GM12878 (cell line): ENCODE measurements around the gene TTLL10.

Source experiments
- EZH2 ChIP-seq: IDR thresholded peaks from 2 replicates; pipeline ENCODE4 v1.6.1; 2012; ENCODE audit warnings: low read depth, mild to moderate bottlenecking, control low read depth, inconsistent platforms, low read length, borderline replicate concordance; ENCODE audit not compliant: control insufficient read depth
- FOXK2 ChIP-seq: fragments of 450-650 bp; IDR thresholded peaks from 2 replicates; pipeline ENCODE4 v1.6.1; 2017; ENCODE audit warnings: mild to moderate bottlenecking, moderate library complexity
- RB1 ChIP-seq: fragments of 450-650 bp; formaldehyde crosslinking; IDR thresholded peaks from 2 replicates; pipeline ENCODE4 v1.6.1; 2017; ENCODE audit warnings: mild to moderate bottlenecking, borderline replicate concordance
- SIN3A ChIP-seq: IDR thresholded peaks from 2 replicates; pipeline ENCODE4 v1.6.1; 2012; ENCODE audit warnings: low read depth, low read length, improper control_type of control experiment
- TF ChIP-seq, protein P1 (sequence below), 3 experiments: IDR thresholded peaks in 2 of 3; conservative IDR thresholded peaks in 1 of 3; 2 replicates each; pipeline ENCODE4 v1.5.1; 2011; ENCODE audit warnings: low read depth in 3 of 3, low read length in 3 of 3, mild to moderate bottlenecking in 3 of 3, control low read depth in 2 of 3, moderate library complexity in 2 of 3, inconsistent platforms in 1 of 3, mixed read lengths in 1 of 3; ENCODE audit not compliant: control insufficient read depth in 2 of 3, insufficient read depth in 1 of 3; ENCODE audit errors: extremely low read depth in 1 of 3
- TF ChIP-seq, protein P2 (sequence below): fragments of 450-650 bp; IDR thresholded peaks from 2 replicates; pipeline ENCODE4 v1.6.1; 2014; ENCODE audit warnings: mild to moderate bottlenecking
- TF ChIP-seq, protein P3 (sequence below): IDR thresholded peaks from 2 replicates; pipeline ENCODE4 v1.6.1; 2012; ENCODE audit warnings: low read length, inconsistent platforms
- TF ChIP-seq, protein P4 (sequence below): IDR thresholded peaks from 2 replicates; pipeline ENCODE4 v1.6.1; 2012; ENCODE audit warnings: low read depth, low read length, improper control_type of control experiment
- TF ChIP-seq, protein P5 (sequence below): IDR thresholded peaks from 2 replicates; pipeline ENCODE4 v1.6.1; 2012; ENCODE audit warnings: mild to moderate bottlenecking, low read depth, low read length

DNA sequence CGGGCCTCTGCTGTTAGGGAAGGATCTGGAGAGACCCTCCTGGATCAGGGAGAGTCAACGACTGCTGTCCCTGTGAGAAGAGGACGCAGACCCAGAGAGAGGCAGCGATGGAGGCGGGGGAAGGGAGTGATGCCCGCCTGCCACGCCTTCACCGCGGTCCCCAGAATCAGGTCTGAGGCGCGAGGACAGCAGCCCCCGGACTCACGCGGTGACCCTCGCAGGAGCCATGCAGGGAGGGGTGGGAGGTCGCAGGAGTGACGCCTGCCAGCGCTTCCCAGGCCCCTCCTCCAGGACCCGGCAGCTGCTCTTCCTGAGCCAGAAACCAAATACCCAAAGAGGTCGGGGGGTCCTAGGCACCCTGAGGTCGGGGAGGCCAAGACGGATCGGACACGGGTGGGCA lies 46.5 kb downstream of the TTLL10 start:
- TF ChIP-seq, protein P1, sequence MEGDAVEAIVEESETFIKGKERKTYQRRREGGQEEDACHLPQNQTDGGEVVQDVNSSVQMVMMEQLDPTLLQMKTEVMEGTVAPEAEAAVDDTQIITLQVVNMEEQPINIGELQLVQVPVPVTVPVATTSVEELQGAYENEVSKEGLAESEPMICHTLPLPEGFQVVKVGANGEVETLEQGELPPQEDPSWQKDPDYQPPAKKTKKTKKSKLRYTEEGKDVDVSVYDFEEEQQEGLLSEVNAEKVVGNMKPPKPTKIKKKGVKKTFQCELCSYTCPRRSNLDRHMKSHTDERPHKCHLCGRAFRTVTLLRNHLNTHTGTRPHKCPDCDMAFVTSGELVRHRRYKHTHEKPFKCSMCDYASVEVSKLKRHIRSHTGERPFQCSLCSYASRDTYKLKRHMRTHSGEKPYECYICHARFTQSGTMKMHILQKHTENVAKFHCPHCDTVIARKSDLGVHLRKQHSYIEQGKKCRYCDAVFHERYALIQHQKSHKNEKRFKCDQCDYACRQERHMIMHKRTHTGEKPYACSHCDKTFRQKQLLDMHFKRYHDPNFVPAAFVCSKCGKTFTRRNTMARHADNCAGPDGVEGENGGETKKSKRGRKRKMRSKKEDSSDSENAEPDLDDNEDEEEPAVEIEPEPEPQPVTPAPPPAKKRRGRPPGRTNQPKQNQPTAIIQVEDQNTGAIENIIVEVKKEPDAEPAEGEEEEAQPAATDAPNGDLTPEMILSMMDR (IDR thresholded peaks at IDR 0.05 in 2 of 3, conservative IDR thresholded peaks at IDR 0.05 in 1 of 3; ENCODE audit: control insufficient read depth in 2 of 3, extremely low read depth in 1 of 3, insufficient read depth in 1 of 3, low read depth in 3 of 3, low read length in 3 of 3): no peak
- TF ChIP-seq EZH2: no peak
- TF ChIP-seq, protein P2, sequence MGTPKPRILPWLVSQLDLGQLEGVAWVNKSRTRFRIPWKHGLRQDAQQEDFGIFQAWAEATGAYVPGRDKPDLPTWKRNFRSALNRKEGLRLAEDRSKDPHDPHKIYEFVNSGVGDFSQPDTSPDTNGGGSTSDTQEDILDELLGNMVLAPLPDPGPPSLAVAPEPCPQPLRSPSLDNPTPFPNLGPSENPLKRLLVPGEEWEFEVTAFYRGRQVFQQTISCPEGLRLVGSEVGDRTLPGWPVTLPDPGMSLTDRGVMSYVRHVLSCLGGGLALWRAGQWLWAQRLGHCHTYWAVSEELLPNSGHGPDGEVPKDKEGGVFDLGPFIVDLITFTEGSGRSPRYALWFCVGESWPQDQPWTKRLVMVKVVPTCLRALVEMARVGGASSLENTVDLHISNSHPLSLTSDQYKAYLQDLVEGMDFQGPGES: no peak
- TF ChIP-seq SIN3A: no peak
- TF ChIP-seq, protein P3, sequence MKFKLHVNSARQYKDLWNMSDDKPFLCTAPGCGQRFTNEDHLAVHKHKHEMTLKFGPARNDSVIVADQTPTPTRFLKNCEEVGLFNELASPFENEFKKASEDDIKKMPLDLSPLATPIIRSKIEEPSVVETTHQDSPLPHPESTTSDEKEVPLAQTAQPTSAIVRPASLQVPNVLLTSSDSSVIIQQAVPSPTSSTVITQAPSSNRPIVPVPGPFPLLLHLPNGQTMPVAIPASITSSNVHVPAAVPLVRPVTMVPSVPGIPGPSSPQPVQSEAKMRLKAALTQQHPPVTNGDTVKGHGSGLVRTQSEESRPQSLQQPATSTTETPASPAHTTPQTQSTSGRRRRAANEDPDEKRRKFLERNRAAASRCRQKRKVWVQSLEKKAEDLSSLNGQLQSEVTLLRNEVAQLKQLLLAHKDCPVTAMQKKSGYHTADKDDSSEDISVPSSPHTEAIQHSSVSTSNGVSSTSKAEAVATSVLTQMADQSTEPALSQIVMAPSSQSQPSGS: no peak
- TF ChIP-seq, protein P4, sequence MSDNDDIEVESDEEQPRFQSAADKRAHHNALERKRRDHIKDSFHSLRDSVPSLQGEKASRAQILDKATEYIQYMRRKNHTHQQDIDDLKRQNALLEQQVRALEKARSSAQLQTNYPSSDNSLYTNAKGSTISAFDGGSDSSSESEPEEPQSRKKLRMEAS: no peak
- TF ChIP-seq RB1: no peak
- TF ChIP-seq, protein P5, sequence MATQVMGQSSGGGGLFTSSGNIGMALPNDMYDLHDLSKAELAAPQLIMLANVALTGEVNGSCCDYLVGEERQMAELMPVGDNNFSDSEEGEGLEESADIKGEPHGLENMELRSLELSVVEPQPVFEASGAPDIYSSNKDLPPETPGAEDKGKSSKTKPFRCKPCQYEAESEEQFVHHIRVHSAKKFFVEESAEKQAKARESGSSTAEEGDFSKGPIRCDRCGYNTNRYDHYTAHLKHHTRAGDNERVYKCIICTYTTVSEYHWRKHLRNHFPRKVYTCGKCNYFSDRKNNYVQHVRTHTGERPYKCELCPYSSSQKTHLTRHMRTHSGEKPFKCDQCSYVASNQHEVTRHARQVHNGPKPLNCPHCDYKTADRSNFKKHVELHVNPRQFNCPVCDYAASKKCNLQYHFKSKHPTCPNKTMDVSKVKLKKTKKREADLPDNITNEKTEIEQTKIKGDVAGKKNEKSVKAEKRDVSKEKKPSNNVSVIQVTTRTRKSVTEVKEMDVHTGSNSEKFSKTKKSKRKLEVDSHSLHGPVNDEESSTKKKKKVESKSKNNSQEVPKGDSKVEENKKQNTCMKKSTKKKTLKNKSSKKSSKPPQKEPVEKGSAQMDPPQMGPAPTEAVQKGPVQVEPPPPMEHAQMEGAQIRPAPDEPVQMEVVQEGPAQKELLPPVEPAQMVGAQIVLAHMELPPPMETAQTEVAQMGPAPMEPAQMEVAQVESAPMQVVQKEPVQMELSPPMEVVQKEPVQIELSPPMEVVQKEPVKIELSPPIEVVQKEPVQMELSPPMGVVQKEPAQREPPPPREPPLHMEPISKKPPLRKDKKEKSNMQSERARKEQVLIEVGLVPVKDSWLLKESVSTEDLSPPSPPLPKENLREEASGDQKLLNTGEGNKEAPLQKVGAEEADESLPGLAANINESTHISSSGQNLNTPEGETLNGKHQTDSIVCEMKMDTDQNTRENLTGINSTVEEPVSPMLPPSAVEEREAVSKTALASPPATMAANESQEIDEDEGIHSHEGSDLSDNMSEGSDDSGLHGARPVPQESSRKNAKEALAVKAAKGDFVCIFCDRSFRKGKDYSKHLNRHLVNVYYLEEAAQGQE: no peak
- TF ChIP-seq FOXK2: no peak
